Neural cell (in vitro differentiated cells): Measurements from ENCODE around the gene CHCHD3. TPM values are rescaled to one million over a fixed set of nuclear protein-coding genes. Genes with fewer than 3 reads are reported as not detected.

Experiments
- H2AFZ ChIP-seq: fragments of 200-600, 300-800 bp; sonication (generic), shearing (Covaris generic); 2 replicates; pipeline ENCODE4 v1.6.0; 2014; ENCODE audit warnings: low read depth, mild to moderate bottlenecking, antibody characterized with exemption, low read length, moderate library complexity
- H3F3A ChIP-seq: fragments of 200-600 bp; shearing (Covaris generic); 2 replicates; pipeline ENCODE4 v1.6.1; 2016; ENCODE audit warnings: mild to moderate bottlenecking, moderate library complexity, mixed read lengths, antibody characterized with exemption, low read length; ENCODE audit not compliant: insufficient read depth, poor library complexity, severe bottlenecking
- H3K27ac ChIP-seq: fragments of 200-600, 300-800 bp; sonication (generic), shearing (Covaris generic); 2 replicates; pipeline ENCODE4 v1.5.1; 2014; ENCODE audit warnings: mild to moderate bottlenecking, low read length, moderate library complexity
- H3K27me3 ChIP-seq: fragments of 300-800, 200-600 bp; sonication (generic), shearing (Covaris generic); 2 replicates; pipeline ENCODE4 v1.6.0; 2014; ENCODE audit warnings: mild to moderate bottlenecking, low read depth, low read length, moderate library complexity; ENCODE audit not compliant: insufficient read depth
- H3K36me3 ChIP-seq: fragments of 300-800, 200-600 bp; sonication (generic), shearing (Covaris generic); 2 replicates; pipeline ENCODE4 v1.5.1; 2014; ENCODE audit warnings: mild to moderate bottlenecking, antibody characterized with exemption, low read length, moderate library complexity; ENCODE audit not compliant: insufficient read depth
- H3K4me2 ChIP-seq: fragments of 300-800, 200-600 bp; sonication (generic), shearing (Covaris generic); 2 replicates; pipeline ENCODE4 v1.6.0; 2014; ENCODE audit warnings: mild to moderate bottlenecking, low read length
- H3K4me3 ChIP-seq: fragments of 300-800, 200-600 bp; sonication (generic), shearing (Covaris generic); 2 replicates; pipeline ENCODE4 v1.5.1; 2014; ENCODE audit warnings: mild to moderate bottlenecking, low read length, moderate library complexity
- H3K79me2 ChIP-seq: fragments of 200-600 bp; shearing (Covaris generic); replicated peaks from 2 replicates; pipeline ENCODE4 v1.6.0; 2014; ENCODE audit warnings: mild to moderate bottlenecking, low read length, moderate library complexity; ENCODE audit not compliant: insufficient read depth
- H3K9ac ChIP-seq: fragments of 300-800, 200-600 bp; sonication (generic), shearing (Covaris generic); 2 replicates; pipeline ENCODE4 v1.6.1; 2016; ENCODE audit warnings: mild to moderate bottlenecking, low read length, mixed read lengths
- H3K9me2 ChIP-seq: fragments of 200-600 bp; shearing (Covaris generic); 2 replicates; pipeline ENCODE4 v1.6.1; 2016; ENCODE audit warnings: mild to moderate bottlenecking, low read length, mixed read lengths; ENCODE audit not compliant: insufficient read depth
- H3K9me3 ChIP-seq: fragments of 200-600, 300-800 bp; sonication (generic), shearing (Covaris generic); 2 replicates; pipeline ENCODE4 v1.6.1; 2016; ENCODE audit warnings: mild to moderate bottlenecking, mixed run types, low read length, moderate library complexity, mixed read lengths
- H4K20me1 ChIP-seq: fragments of 200-600 bp; shearing (Covaris generic); 2 replicates; pipeline ENCODE4 v1.6.1; 2016; ENCODE audit warnings: mild to moderate bottlenecking, mixed run types; ENCODE audit not compliant: insufficient read depth
- EP300 ChIP-seq: fragments of 450-650 bp; conservative IDR thresholded peaks from 2 replicates; pipeline ENCODE4 v1.6.1; 2014; ENCODE audit warnings: antibody characterized with exemption, mild to moderate bottlenecking, moderate library complexity; ENCODE audit not compliant: poor library complexity, severe bottlenecking
- EZH2 ChIP-seq: fragments of 200-600, 300-800 bp; shearing (Covaris generic), sonication (generic); IDR thresholded peaks from 2 replicates; pipeline ENCODE4 v1.6.1; 2014; ENCODE audit warnings: antibody characterized with exemption, low read length, borderline replicate concordance, mild to moderate bottlenecking; ENCODE audit not compliant: insufficient read depth, poor library complexity, severe bottlenecking
- MXI1 ChIP-seq: fragments of 450-650 bp; conservative IDR thresholded peaks from 2 replicates; pipeline ENCODE4 v1.6.1; 2014; ENCODE audit warnings: antibody characterized with exemption, mild to moderate bottlenecking; ENCODE audit not compliant: poor library complexity, severe bottlenecking
- POLR2AphosphoS5 ChIP-seq: IDR thresholded peaks from 2 replicates; pipeline ENCODE4 v1.6.1; 2012
- RAD21 ChIP-seq: fragments of 450-650 bp; conservative IDR thresholded peaks from 2 replicates; pipeline ENCODE4 v1.6.1; 2014; ENCODE audit warnings: antibody characterized with exemption, mild to moderate bottlenecking, moderate library complexity
- REST ChIP-seq: IDR thresholded peaks from 2 replicates; pipeline ENCODE4 v1.6.1; 2012; ENCODE audit warnings: borderline replicate concordance
- SMC3 ChIP-seq: fragments of 450-650 bp; conservative IDR thresholded peaks from 2 replicates; pipeline ENCODE4 v1.6.1; 2014; ENCODE audit warnings: antibody characterized with exemption, mild to moderate bottlenecking, moderate library complexity; ENCODE audit not compliant: poor library complexity
- TAF1 ChIP-seq: IDR thresholded peaks from 2 replicates; pipeline ENCODE4 v1.6.1; 2012; ENCODE audit warnings: low read depth
- polyA plus RNA-seq: library from polyadenylated mRNA; depleted of rRNA; stranded (reverse); fragments of >200 nt; gene quantifications from 2 replicates; pipeline ENCODE4 v1.2.3, GENCODE V29; 2014
- TF ChIP-seq, protein P1 (sequence below): fragments of 450-650 bp; IDR thresholded peaks from 2 replicates; pipeline ENCODE4 v1.5.1; 2014; ENCODE audit warnings: antibody characterized with exemption, mild to moderate bottlenecking, moderate library complexity; ENCODE audit not compliant: poor library complexity, severe bottlenecking

The CHCHD3 gene
- polyA plus RNA-seq, 1 donor from 2014 or later = 89.9 TPM

- H3F3A ChIP-seq = no peaks in the 10 kb centered on the region
- H3K4me2 ChIP-seq = no peak overlapping the region
- H3K36me3 ChIP-seq = no peaks in the 10 kb centered on the region
- no peak overlapping the region for H3K4me3 ChIP-seq
- no peak overlapping the region for H3K9ac ChIP-seq
- no peak overlapping the region for H3K27ac ChIP-seq
- no peaks in the 10 kb centered on the region for H3K9me3 ChIP-seq
- H4K20me1 ChIP-seq = no peaks in the 10 kb centered on the region
- TF ChIP-seq RAD21 (no peak), EZH2 (no peak), REST (no peak), MXI1 (no peak), EP300 (no peak), TAF1 (no peak), POLR2AphosphoS5 (no peak), SMC3 (no peak)
- TF ChIP-seq, protein P1, sequence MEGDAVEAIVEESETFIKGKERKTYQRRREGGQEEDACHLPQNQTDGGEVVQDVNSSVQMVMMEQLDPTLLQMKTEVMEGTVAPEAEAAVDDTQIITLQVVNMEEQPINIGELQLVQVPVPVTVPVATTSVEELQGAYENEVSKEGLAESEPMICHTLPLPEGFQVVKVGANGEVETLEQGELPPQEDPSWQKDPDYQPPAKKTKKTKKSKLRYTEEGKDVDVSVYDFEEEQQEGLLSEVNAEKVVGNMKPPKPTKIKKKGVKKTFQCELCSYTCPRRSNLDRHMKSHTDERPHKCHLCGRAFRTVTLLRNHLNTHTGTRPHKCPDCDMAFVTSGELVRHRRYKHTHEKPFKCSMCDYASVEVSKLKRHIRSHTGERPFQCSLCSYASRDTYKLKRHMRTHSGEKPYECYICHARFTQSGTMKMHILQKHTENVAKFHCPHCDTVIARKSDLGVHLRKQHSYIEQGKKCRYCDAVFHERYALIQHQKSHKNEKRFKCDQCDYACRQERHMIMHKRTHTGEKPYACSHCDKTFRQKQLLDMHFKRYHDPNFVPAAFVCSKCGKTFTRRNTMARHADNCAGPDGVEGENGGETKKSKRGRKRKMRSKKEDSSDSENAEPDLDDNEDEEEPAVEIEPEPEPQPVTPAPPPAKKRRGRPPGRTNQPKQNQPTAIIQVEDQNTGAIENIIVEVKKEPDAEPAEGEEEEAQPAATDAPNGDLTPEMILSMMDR = no peak
- no peaks in the 10 kb centered on the region for H3K9me2 ChIP-seq
- H2AFZ ChIP-seq = no peak overlapping the region
- no peaks in the 10 kb centered on the region for H3K27me3 ChIP-seq
- no peaks in the 10 kb centered on the region for H3K79me2 ChIP-seq
These were observed 314.5 kb downstream of the CHCHD3 start for GRCh38 chr7:132767378-132767777.

- no peaks in the 10 kb centered on the region for H4K20me1 ChIP-seq
- no peak overlapping the region for H3K27ac ChIP-seq
- no peak overlapping the region for H2AFZ ChIP-seq
- TF ChIP-seq REST (no peak), MXI1 (no peak), EZH2 (no peak), TAF1 (no peak), RAD21 (no peak), SMC3 (no peak), POLR2AphosphoS5 (no peak), EP300 (no peak)
- TF ChIP-seq, protein P1 = no peak
- H3K27me3 ChIP-seq = no peaks in the 10 kb centered on the region
- no peaks in the 10 kb centered on the region for H3K9me2 ChIP-seq
- no peak overlapping the region for H3K4me3 ChIP-seq
- no peaks in the 10 kb centered on the region for H3K9me3 ChIP-seq
- H3K9ac ChIP-seq = no peak overlapping the region
- H3F3A ChIP-seq = no peaks in the 10 kb centered on the region
- H3K4me2 ChIP-seq = no peak overlapping the region
- H3K36me3 ChIP-seq = no peaks in the 10 kb centered on the region
- H3K79me2 ChIP-seq = no peaks in the 10 kb centered on the region
These were observed 315.2 kb downstream of the CHCHD3 start for GRCh38 chr7:132766660-132767059.
